Mucosa of stomach (tissue), 1 donor: Measurements from ENCODE around the gene LRRTM3.

Experiments
- H3K27me3 ChIP-seq: one replicate; pipeline ENCODE4 v1.7.0; 2013; ENCODE audit warnings: mild to moderate bottlenecking, low read length; ENCODE audit not compliant: control insufficient read depth, insufficient read depth
- H3K36me3 ChIP-seq: one replicate; pipeline ENCODE4 v1.7.0; 2013; ENCODE audit warnings: low read length; ENCODE audit not compliant: control insufficient read depth, insufficient read depth
- H3K4me1 ChIP-seq: one replicate; pipeline ENCODE4 v1.7.0; 2013; ENCODE audit warnings: mild to moderate bottlenecking, low read length; ENCODE audit not compliant: control insufficient read depth, insufficient read depth
- H3K4me3 ChIP-seq: one replicate; pipeline ENCODE4 v1.7.0; 2013; ENCODE audit warnings: low read length
- H3K9ac ChIP-seq: one replicate; pipeline ENCODE4 v1.7.0; 2013; ENCODE audit warnings: mild to moderate bottlenecking, low read length, moderate library complexity
- H3K9me3 ChIP-seq: one replicate; pipeline ENCODE4 v1.7.0; 2013; ENCODE audit warnings: mild to moderate bottlenecking, low read length, moderate library complexity; ENCODE audit not compliant: control insufficient read depth
- donor health status: Pancreatic carcinoma.

The LRRTM3 gene

DNA sequence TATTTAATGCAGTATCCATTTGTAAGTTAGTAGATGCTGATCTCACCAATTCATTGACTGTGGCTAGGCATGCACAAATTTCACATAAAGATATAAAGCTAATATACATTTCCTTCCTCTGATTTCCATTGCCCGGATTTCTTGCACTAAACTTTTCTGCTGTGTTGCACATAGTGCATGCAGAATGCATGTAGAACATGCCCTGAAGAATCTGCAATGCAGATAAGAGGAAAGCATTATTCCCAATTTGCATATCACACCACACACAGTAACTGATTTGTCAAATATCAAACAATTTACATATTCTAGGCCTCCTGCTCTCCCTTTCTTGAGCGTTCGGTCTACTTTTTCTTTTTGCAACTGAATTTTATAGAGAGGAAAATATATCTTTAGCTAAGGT is 124.2 kb downstream of the LRRTM3 start:
- H3K9ac ChIP-seq, result no peak overlapping the region
- H3K9me3 ChIP-seq, result no peaks in the 10 kb centered on the region
- no peaks in the 10 kb centered on the region for H3K4me1 ChIP-seq
- H3K4me3 ChIP-seq, result no peak overlapping the region
- H3K36me3 ChIP-seq, result no peaks in the 10 kb centered on the region
- H3K27me3 ChIP-seq, result no peaks in the 10 kb centered on the region

DNA sequence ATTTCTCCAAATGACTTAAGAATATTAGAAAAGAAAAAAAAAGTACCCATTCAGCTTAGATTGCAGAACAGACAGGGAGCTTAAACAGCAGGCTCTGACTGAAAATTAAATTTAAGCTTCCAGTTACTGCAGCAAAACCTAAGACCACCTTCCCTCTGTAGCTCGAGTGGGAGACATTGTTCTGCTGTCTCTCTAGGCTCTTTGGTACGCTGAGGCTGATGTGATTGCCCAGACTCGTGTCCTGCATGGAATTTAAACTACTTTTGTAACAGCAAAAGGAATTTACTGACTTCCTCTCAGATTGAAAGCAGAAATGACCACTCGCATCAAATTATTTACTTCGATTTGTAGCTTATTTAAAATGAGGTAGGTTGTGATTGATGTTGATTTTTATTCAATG is 124.6 kb downstream of the LRRTM3 start:
- Histone ChIP-seq H3K4me1 (no peaks in the 10 kb centered on the region), H3K36me3 (no peaks in the 10 kb centered on the region), H3K9me3 (no peaks in the 10 kb centered on the region), H3K27me3 (no peaks in the 10 kb centered on the region), H3K9ac (no peak overlapping the region), H3K4me3 (no peak overlapping the region)

DNA sequence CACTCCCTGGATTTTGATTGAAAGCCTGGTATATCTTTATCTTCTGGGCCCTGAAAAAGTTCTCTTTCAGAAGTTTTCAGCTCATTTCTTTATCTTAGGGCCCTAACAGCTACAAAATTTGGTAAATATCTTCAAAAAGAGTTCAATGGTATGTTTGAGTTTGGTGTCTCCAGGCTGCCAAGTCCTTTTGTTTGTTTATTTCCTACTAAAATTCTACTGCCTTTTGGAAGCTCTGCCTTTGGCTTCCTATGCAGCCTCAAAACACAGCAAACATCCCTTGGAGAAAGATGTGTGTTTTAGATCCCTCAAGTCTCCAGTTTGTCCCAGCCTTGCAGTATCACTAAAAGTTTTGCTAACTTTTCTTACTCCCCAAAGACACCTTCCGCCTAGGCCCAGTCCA is 146.8 kb downstream of the LRRTM3 start:
- Histone ChIP-seq H3K9me3 (no peaks in the 10 kb centered on the region), H3K36me3 (no peaks in the 10 kb centered on the region), H3K4me3 (no peak overlapping the region), H3K9ac (no peak overlapping the region), H3K4me1 (no peaks in the 10 kb centered on the region), H3K27me3 (no peaks in the 10 kb centered on the region)

DNA sequence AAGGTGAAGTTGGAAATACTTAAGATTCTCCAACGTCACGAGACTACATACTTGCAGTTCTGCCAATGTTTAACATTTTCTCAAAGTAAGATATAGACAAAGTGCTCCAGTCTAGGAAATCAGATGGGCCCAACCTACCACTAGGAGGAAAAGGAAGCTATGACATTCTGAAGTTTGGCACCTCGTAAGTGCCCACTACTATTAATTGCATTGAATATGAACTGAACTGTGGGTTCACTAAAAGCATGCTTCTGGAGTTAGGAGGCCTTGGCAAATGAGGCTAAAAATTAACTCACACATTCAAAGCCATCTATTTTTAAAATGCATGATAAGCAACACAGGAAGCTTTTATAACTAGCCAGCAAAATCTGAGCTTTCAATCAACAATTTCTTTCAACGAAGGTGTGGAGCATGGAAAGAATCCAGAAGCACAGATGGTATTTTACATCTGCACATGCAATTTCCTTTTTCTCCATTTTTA is 149.7 kb downstream of the LRRTM3 start:
- Histone ChIP-seq H3K9ac (no peak overlapping the region), H3K27me3 (no peaks in the 10 kb centered on the region), H3K4me3 (no peak overlapping the region), H3K9me3 (no peaks in the 10 kb centered on the region), H3K4me1 (no peaks in the 10 kb centered on the region), H3K36me3 (no peaks in the 10 kb centered on the region)

DNA sequence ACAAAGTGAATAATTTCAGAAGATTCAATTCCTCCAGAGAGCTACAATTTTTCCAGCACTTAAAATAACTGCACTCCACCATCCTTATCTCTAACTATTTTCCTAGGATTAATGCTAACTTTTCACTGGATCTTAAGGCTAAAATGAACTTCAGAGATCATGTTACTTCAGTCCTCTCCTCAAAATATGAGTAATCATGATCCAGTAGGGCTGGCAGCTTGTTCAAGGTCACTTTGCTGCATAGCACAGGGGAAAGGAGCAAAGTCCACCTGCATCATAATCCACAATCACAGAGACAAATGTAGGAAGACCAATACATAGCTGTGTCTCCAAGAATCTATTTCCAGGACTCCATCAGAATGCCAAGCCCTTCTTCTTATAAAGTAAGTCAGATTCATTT is 150.3 kb downstream of the LRRTM3 start:
- Histone ChIP-seq H3K36me3 (no peaks in the 10 kb centered on the region), H3K9ac (no peak overlapping the region), H3K4me3 (no peak overlapping the region), H3K27me3 (no peaks in the 10 kb centered on the region), H3K4me1 (no peaks in the 10 kb centered on the region), H3K9me3 (no peaks in the 10 kb centered on the region)

DNA sequence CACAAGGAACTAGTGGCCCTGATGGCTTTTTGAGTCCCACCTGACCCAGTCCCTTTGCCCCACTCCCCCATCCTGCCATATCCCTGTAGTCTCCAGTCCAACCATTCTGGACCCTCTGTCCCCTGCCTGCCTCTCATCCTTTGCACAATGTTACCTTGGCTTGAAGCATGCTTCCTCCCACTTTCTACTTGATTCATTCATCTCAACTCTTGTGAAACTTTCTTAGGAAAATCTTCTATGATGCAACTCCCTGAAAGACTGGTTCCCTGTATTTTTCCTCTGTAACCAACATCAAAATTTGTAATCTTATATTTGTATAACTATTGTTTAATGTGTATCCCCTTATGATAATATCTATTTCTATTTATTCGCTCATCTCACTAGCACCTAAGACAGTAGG is 151.5 kb downstream of the LRRTM3 start:
- Histone ChIP-seq H3K4me3 (no peak overlapping the region), H3K9ac (no peak overlapping the region), H3K9me3 (no peaks in the 10 kb centered on the region), H3K4me1 (no peaks in the 10 kb centered on the region), H3K27me3 (no peaks in the 10 kb centered on the region), H3K36me3 (no peaks in the 10 kb centered on the region)

DNA sequence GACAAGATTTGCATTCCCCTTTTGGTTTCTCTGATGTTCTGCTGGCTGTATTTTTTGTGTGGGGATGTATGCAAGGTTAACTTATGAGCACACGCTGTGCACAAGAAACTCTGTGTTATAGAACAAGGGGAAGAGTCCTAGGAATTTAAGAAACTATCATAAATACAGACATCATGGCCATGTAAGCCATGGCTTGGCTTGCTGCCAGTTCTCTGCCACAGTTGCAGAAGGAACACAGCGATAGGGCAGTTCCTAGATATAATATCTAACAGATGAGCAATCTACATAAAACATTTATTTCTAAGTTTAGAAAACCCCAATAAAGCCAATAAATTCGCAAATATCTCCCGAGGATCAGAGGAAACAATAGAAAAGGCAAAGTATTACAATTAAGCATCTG is 153.3 kb downstream of the LRRTM3 start:
- H3K9me3 ChIP-seq, result no peaks in the 10 kb centered on the region
- no peak overlapping the region for H3K4me3 ChIP-seq
- no peaks in the 10 kb centered on the region for H3K27me3 ChIP-seq
- H3K36me3 ChIP-seq, result no peaks in the 10 kb centered on the region
- no peaks in the 10 kb centered on the region for H3K4me1 ChIP-seq
- H3K9ac ChIP-seq, result no peak overlapping the region

DNA sequence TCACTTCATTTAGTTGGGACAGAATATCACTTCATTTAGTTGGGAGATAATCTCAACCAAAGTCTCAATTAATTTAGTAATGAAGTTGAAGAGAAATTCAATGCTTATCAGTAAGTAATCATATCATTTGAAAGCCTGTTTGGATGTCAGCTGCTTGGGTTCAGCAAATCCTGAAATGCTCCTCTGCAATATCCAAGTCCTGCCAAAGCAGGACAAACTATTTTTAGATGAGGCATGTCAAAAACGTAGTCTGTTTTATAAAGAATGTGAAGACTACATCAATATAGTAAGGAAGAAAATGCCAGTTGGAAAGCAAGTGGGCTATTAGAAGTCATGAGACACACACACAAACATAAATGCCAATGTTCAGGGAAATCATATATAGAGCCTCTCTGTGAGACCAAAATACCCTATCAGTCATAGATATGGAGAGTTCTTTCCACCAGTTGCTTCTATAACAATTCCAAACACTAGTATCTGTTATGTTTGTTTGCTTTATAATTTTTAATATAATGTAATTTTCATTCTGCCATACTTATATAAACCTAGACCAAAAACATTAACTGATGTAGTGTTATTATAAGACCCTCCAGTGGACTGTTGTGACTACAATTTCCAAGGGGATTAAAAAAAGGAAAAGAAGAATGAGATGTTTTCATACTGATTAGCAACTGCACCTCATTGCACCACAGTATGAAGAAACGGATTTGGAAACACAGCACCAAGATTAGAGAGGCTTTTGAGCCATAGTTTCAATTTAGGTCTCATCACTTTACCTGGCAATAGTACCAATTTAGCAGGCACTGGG is 160.7 kb downstream of the LRRTM3 start:
- Histone ChIP-seq H3K4me1 (no peaks in the 10 kb centered on the region), H3K9me3 (no peaks in the 10 kb centered on the region), H3K36me3 (no peaks in the 10 kb centered on the region), H3K4me3 (no peak overlapping the region), H3K27me3 (no peaks in the 10 kb centered on the region), H3K9ac (no peak overlapping the region)

DNA sequence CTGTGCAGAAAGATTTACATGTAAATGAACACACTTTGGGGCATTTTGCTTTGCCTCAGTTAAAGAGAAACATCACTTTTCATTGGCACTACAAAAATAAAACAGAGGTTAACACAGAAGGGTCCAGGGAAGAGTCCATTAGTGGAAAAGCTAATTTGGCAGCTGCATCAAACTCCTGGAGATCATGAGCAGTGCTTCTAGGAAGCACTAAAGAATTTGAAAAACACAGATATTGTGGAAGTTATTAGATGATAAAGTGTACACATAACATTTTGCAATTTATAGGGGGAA is 161.2 kb downstream of the LRRTM3 start:
- Histone ChIP-seq H3K4me1 (no peaks in the 10 kb centered on the region), H3K9me3 (no peaks in the 10 kb centered on the region), H3K36me3 (no peaks in the 10 kb centered on the region), H3K9ac (no peak overlapping the region), H3K4me3 (no peak overlapping the region), H3K27me3 (no peaks in the 10 kb centered on the region)

DNA sequence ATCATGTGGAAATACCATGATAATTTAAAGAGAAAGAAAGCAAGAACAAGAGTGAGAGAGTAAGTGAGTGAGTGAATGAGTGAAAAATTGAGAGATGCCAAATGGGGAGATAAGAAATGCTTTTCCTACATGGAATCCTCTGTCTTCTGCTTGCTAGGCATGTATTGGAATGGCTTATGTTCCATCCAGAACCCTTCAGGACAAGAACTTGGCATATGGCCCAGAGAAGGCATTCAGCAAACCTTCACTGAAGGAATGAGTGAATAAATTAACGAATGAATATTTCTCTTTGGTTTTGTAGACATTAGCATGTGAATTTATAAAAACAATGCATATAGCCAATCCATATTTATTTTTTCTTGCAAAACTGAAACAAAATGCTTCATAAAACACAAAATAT is 162.2 kb downstream of the LRRTM3 start:
- Histone ChIP-seq H3K9me3 (no peaks in the 10 kb centered on the region), H3K36me3 (no peaks in the 10 kb centered on the region), H3K9ac (no peak overlapping the region), H3K27me3 (no peaks in the 10 kb centered on the region), H3K4me1 (no peaks in the 10 kb centered on the region), H3K4me3 (no peak overlapping the region)

DNA sequence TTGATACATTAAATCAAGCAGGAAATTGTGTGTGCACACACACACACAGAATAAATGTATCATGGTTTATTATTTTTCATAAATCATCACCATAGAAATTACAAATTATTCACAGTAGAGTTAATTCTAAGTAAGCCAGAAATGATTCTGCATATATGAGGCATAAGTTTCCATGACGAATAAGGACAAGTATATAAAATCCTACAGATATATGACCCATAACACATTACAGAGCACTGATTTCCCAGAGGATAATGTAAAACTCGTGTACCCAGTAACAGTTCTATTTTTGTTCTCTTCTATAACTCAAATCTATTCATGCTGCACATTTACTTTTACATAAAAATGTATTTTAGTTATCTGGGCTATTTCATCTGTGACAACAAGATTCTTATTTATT is 169.7 kb downstream of the LRRTM3 start:
- Histone ChIP-seq H3K4me3 (no peak overlapping the region), H3K27me3 (no peaks in the 10 kb centered on the region), H3K9ac (no peak overlapping the region), H3K4me1 (no peaks in the 10 kb centered on the region), H3K36me3 (no peaks in the 10 kb centered on the region), H3K9me3 (no peaks in the 10 kb centered on the region)

DNA sequence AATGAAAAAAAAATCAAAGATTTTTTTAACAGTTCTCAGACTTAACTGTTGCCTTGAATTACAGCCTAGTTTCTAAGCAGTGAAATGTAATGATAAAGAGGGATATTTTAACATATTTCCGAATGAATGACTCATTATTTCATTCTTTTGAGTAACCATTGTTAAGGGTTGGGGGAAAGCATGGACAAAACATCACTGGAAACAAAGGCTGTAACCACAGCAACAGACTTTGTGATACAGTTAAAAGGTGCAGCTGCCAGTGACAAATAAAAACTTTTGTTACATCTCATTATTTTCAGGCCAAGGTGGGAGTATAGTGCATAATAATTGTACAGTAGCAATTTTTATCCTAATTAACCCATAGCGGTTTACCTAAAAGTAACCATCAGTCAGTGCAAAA is 172.6 kb downstream of the LRRTM3 start:
- H3K4me3 ChIP-seq, result no peak overlapping the region
- H3K9me3 ChIP-seq, result no peaks in the 10 kb centered on the region
- H3K9ac ChIP-seq, result no peak overlapping the region
- no peaks in the 10 kb centered on the region for H3K27me3 ChIP-seq
- no peaks in the 10 kb centered on the region for H3K36me3 ChIP-seq
- no peaks in the 10 kb centered on the region for H3K4me1 ChIP-seq

DNA sequence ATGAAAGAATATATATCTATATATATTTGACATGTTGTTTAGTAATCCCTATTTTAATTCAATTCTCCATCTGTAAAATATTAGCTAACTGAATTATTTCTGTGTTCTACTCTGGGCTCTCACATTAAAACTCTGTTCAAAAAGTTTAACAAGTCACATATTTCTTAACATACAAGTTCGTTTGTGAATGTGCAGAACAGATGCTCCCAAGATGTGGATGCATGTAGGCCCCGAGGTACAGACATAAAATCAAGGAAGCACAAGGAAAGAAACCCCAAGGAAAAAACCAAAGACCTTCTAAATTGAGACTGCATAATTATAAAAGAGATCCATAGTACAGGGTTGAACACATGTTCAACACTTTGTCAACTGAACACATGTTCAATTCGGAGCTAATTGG is 175.1 kb downstream of the LRRTM3 start:
- H3K9me3 ChIP-seq, result no peaks in the 10 kb centered on the region
- H3K4me1 ChIP-seq, result no peaks in the 10 kb centered on the region
- H3K4me3 ChIP-seq, result no peak overlapping the region
- H3K36me3 ChIP-seq, result no peaks in the 10 kb centered on the region
- no peak overlapping the region for H3K9ac ChIP-seq
- no peaks in the 10 kb centered on the region for H3K27me3 ChIP-seq
